ENCODE measurements around the gene GINS2.

GRCh38 chr16:85657267-85657650 is 31.5 kb downstream of the GINS2 start:
- TF ChIP-seq GATA1 (IDR thresholded peaks at IDR 0.05; ENCODE audit: low read depth, low read length) (no peak), POLR2A (IDR thresholded peaks at IDR 0.05; ENCODE audit: low read length) (no peak)
